Heart right ventricle (tissue), 16 donors: ENCODE measurements around the gene NKX6-2. TPM values are rescaled to one million over a fixed set of nuclear protein-coding genes. Genes with fewer than 3 reads are reported as not detected.

ENCODE experiments used
- ATAC-seq, 8 donors: fragments of 200-7000 bp; cut with Tn5 transposase; one replicate each; pipeline ENCODE4 v1.9.1; 2020; ENCODE audit warnings: mild to moderate bottlenecking in 8 of 8, moderate library complexity in 8 of 8, moderate number of reproducible peaks in 1 of 8
- DNase-seq, 2 donors: peaks; one replicate each; pipeline ENCODE4 v3.0.0-alpha.2; 2020
- H3K27ac ChIP-seq, 10 donors: fragments of 200-600 bp; sonication (generic) in 2 of 10; one replicate each; pipeline versions ENCODE4 v1.5.0 to v1.8.0; 2020 to 2022; ENCODE audit warnings: mild to moderate bottlenecking in 3 of 10
- H3K27me3 ChIP-seq, 7 donors: fragments of 200-600 bp; one replicate each; pipeline ENCODE4 v1.8.0; 2021 to 2022; ENCODE audit warnings: mild to moderate bottlenecking in 2 of 7
- H3K36me3 ChIP-seq, 9 donors: fragments of 200-600 bp; sonication (generic) in 1 of 9; one replicate each; pipeline versions ENCODE4 v1.5.0 to v1.8.0; 2020 to 2022; ENCODE audit warnings: mild to moderate bottlenecking in 2 of 9
- H3K4me1 ChIP-seq, 9 donors: fragments of 200-600 bp; sonication (generic) in 1 of 9; one replicate each; pipeline versions ENCODE4 v1.5.0 to v1.8.0; 2020 to 2022; ENCODE audit warnings: mild to moderate bottlenecking in 4 of 9
- H3K4me3 ChIP-seq, 10 donors: fragments of 200-600 bp; sonication (generic) in 2 of 10; one replicate each; pipeline versions ENCODE4 v1.5.0 to v1.8.0; 2020 to 2022; ENCODE audit warnings: mild to moderate bottlenecking in 7 of 10, moderate library complexity in 2 of 10
- H3K9me3 ChIP-seq, 11 donors: fragments of 200-600 bp in 10 of 11; sonication (generic) in 2 of 11; one replicate each; pipeline versions ENCODE4 v1.5.0 to v1.8.0; 2013 to 2022; ENCODE audit warnings: mild to moderate bottlenecking in 2 of 11, control low read depth in 1 of 11, moderate library complexity in 1 of 11
- CTCF ChIP-seq, 9 donors: fragments of 200-600 bp; sonication (generic) in 2 of 9; IDR thresholded peaks; one replicate each; pipeline versions ENCODE4 v1.5.0 to v1.8.0; 2021 to 2022; ENCODE audit warnings: antibody characterized with exemption in 9 of 9, mild to moderate bottlenecking in 5 of 9, moderate library complexity in 1 of 9
- WGBS, 2 donors: extraction: QIAGEN DNeasy Blood & Tissue Kit; methylation state at CpG; one replicate each; pipeline ENCODE4 v1.1.7; 2013; ENCODE audit warnings: inconsistent platforms in 1 of 2; 5-methylcytosine and 5-hydroxymethylcytosine counted together
- intact Hi-C, 10 donors: fragments of 100-400 bp; cut with DNase I; formaldehyde crosslinking; loops; one replicate each; pipeline versions ENCODE4 v1.11.1 to v1.14.2; 2022
- polyA plus RNA-seq, 2 donors: library from polyadenylated mRNA; stranded (reverse); fragments of 200-250 nt; gene quantifications; one replicate each; pipeline ENCODE4 v1.2.3, GENCODE V29; 2013
- total RNA-seq, 10 donors: library from RNA; stranded (reverse); fragmentation: NEBNext Ultra II Directional in 3 of 10; extraction: Animal tissue kit (Norgen Biotek cat#: 25700) in 3 of 10; gene quantifications; one replicate each; pipeline versions ENCODE4 v1.2.1 to v1.2.4, GENCODE V29; 2021 to 2023
- donor health status: Arrhythmogenic right ventricular cardiomyopathy.
- donor health status: ischemic (EF 13 %, LVEDD 7.1; RV severe dilation, severe dysfunction).
- donor health status: healthy with polysubstance abuse.
- donor health status: DM: no; HTN: yes; CAD: no.
- donor health status: DM: no; HTN: no; CAD: no.
- donor health status: ischemic (EF 25% LVEDD 6.9; RV normal size, moderate dysfunction).
- donor health status: ischemic (EF 25% LVEDD 5.7; RV mildly dilated, moderate dysfunction).
- donor health status: healthy.
- donor health status: DM: yes; HTN: yes; CAD: no.
- donor health status: Ischemic cardiomyopathy.
- donor health status: ischemic (EF 35%, LVEDD 5.7; RV mildly dilated, moderate dysfunction).
- donor health status: nonischemic (EF 11% LVEDD 7.7; RV severe dilation, severe dysfunction).
- donor health status: DM: yes; HTN: yes; CAD: no.
- donor health status: PGD.
- donor health status: ischemic (EF 29% LVEDD 5.4; RV normal size, mild dysfunction).
- donor health status: nonischemic (EF 23%, LVEDD 6.1; RV moderate dilation, normal function).

The NKX6-2 gene
- total and polyA plus RNA-seq, 12 donors, result 0.17 to 0.51 TPM; not detected in 10

GRCh38 chr10:132758865-132759264 lies 27.1 kb downstream of the NKX6-2 start:
- Histone ChIP-seq H3K36me3 (peaks cover 0 to 74% (median 21%) of the 10 kb centered on the region in 9 donors), H3K4me3 (no peak overlapping the region), H3K9me3 (no peaks in the 10 kb centered on the region), H3K27ac (no peak overlapping the region), H3K27me3 (no peaks in the 10 kb centered on the region), H3K4me1 (no peaks in the 10 kb centered on the region)
- WGBS, 2 donors, result 97% methylated on average over 14 of the region's 14 CpGs
- ATAC-seq (no peak), DNase-seq (no peak)
- intact Hi-C loops, result no loop called here
- no peak for TF ChIP-seq CTCF (IDR thresholded peaks at IDR 0.05)

GRCh38 chr10:132757171-132757570 lies 28.8 kb downstream of the NKX6-2 start:
- Histone ChIP-seq H3K36me3 (peaks cover 0 to 82% (median 21%) of the 10 kb centered on the region in 9 donors), H3K9me3 (no peaks in the 10 kb centered on the region), H3K4me3 (no peak overlapping the region), H3K4me1 (no peaks in the 10 kb centered on the region), H3K27ac (no peak overlapping the region), H3K27me3 (no peaks in the 10 kb centered on the region)
- WGBS, 2 donors, result 98 to 99% methylated on average over 27 of the region's 27 CpGs
- intact Hi-C loops, result no loop called here
- DNase-seq (no peak), ATAC-seq (no peak)
- no peak for TF ChIP-seq CTCF (IDR thresholded peaks at IDR 0.05)

- H3K4me3 ChIP-seq, result no peak overlapping the region
- ATAC-seq (no peak), DNase-seq (no peak)
- no peaks in the 10 kb centered on the region for H3K9me3 ChIP-seq
- 97 to 99% methylated on average over 14 of the region's 14 CpGs for WGBS, 2 donors
- TF ChIP-seq CTCF (IDR thresholded peaks at IDR 0.05), result no peak
- intact Hi-C loops, result no loop called here
- no peaks in the 10 kb centered on the region for H3K27me3 ChIP-seq
- H3K27ac ChIP-seq, result no peak overlapping the region
- H3K36me3 ChIP-seq, result peaks cover 0 to 78% (median 21%) of the 10 kb centered on the region in 9 donors
- no peaks in the 10 kb centered on the region for H3K4me1 ChIP-seq
Observed at GRCh38 chr10:132756591-132756990, 29.4 kb downstream of the NKX6-2 start.

DNA sequence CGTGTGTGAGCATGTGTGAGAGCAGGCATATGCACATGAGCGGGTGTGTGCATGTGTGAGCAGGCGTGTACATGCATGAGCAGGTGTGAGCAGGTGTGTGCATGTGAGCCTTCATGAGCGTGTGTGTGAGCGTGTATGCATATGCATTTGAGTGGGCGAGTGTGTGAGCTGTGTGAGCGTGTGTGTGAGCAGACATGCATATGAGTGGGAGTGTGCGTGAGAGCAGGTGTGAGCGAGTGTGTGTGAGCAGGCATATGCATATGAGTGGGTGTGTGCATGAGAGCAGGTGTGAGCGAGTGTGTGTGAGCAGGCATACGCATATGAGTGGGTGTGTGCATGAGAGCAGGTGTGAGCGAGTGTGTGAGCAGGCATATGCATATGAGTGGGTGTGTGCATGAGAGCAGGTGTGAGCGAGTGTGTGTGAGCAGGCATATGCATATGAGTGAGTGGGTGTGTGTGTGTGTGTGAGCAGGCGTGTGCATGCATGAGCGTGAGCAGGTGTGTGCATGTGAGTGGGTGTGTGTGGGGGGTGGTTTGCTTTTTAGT lies 30.7 kb downstream of the NKX6-2 start:
- 98 to 99% methylated on average over 15 of the region's 15 CpGs for WGBS, 2 donors
- peaks cover 0 to 79% (median 29%) of the 10 kb centered on the region in 9 donors for H3K36me3 ChIP-seq
- no peak for TF ChIP-seq CTCF (IDR thresholded peaks at IDR 0.05)

More for the DNA sequence above, 30.7 kb downstream of the NKX6-2 start:
- no peaks in the 10 kb centered on the region for H3K4me1 ChIP-seq
- ATAC-seq (no peak), DNase-seq (no peak)
- H3K9me3 ChIP-seq, result no peaks in the 10 kb centered on the region
- intact Hi-C loops, result no loop called here
- H3K27me3 ChIP-seq, result no peaks in the 10 kb centered on the region
- no peak overlapping the region for H3K27ac ChIP-seq
- no peak overlapping the region for H3K4me3 ChIP-seq
